Suprapubic skin (tissue), 4 donors: Measurements from ENCODE around the gene SYNPO2L. TPM values are rescaled to one million over a fixed set of nuclear protein-coding genes. Genes with fewer than 3 reads are reported as not detected.
"Not testable (repeated sequence)": the region's sequence is repeated elsewhere in the genome, so short reads cannot be mapped to it uniquely, and the experiment has no call there.

ENCODE experiments used
- DNase-seq, 2 donors: peaks; one replicate each; pipeline ENCODE4 v3.0.0-alpha.2; 2019; ENCODE audit warnings: low spot score in 2 of 2
- H3K27ac ChIP-seq: fragments of 200-600 bp; sonication (generic); one replicate; pipeline ENCODE4 v1.5.1; 2019
- H3K27me3 ChIP-seq: fragments of 200-600 bp; sonication (generic); one replicate; pipeline ENCODE4 v1.5.1; 2019
- H3K36me3 ChIP-seq: fragments of 200-600 bp; sonication (generic); one replicate; pipeline ENCODE4 v1.5.1; 2019
- H3K4me1 ChIP-seq: fragments of 200-600 bp; sonication (generic); one replicate; pipeline ENCODE4 v1.5.1; 2019
- H3K4me3 ChIP-seq: fragments of 200-600 bp; sonication (generic); one replicate; pipeline ENCODE4 v1.5.1; 2019; ENCODE audit warnings: mild to moderate bottlenecking
- H3K9me3 ChIP-seq: fragments of 200-600 bp; sonication (generic); one replicate; pipeline ENCODE4 v1.5.1; 2019
- EP300 ChIP-seq: sonication (generic); formaldehyde crosslinking; IDR thresholded peaks from one replicate; pipeline ENCODE4 v1.6.1; 2017; ENCODE audit warnings: antibody characterized with exemption
- POLR2A ChIP-seq, 2 donors: fragments of 450-650 bp; IDR thresholded peaks; one replicate each; pipeline ENCODE4 v1.6.1; 2017; ENCODE audit warnings: antibody characterized with exemption in 2 of 2, mild to moderate bottlenecking in 2 of 2, moderate library complexity in 2 of 2
- POLR2AphosphoS5 ChIP-seq, 3 donors: sonication (generic); formaldehyde crosslinking; IDR thresholded peaks; one replicate each; pipeline ENCODE4 v1.6.1; 2017; ENCODE audit warnings: antibody characterized with exemption in 3 of 3
- WGBS: methylation state at CpG from one replicate; pipeline ENCODE4 v1.1.5; 2018; 5-methylcytosine and 5-hydroxymethylcytosine counted together
- total RNA-seq, 4 donors: library from RNA; depleted of rRNA; stranded (reverse); fragments of >200 nt; gene quantifications; one replicate each; pipeline ENCODE4 v1.1.0, GENCODE V29; 2016
- TF ChIP-seq, protein P1 (sequence below), 2 donors: fragments of 200-600 bp in 1 of 2; fragments of 450-650 bp in 1 of 2; sonication (generic) in 1 of 2; IDR thresholded peaks; one replicate each; pipeline ENCODE4 v1.5.1; 2016 to 2019; ENCODE audit warnings: antibody characterized with exemption in 2 of 2, mild to moderate bottlenecking in 1 of 2, moderate library complexity in 1 of 2

The SYNPO2L gene, protein sequence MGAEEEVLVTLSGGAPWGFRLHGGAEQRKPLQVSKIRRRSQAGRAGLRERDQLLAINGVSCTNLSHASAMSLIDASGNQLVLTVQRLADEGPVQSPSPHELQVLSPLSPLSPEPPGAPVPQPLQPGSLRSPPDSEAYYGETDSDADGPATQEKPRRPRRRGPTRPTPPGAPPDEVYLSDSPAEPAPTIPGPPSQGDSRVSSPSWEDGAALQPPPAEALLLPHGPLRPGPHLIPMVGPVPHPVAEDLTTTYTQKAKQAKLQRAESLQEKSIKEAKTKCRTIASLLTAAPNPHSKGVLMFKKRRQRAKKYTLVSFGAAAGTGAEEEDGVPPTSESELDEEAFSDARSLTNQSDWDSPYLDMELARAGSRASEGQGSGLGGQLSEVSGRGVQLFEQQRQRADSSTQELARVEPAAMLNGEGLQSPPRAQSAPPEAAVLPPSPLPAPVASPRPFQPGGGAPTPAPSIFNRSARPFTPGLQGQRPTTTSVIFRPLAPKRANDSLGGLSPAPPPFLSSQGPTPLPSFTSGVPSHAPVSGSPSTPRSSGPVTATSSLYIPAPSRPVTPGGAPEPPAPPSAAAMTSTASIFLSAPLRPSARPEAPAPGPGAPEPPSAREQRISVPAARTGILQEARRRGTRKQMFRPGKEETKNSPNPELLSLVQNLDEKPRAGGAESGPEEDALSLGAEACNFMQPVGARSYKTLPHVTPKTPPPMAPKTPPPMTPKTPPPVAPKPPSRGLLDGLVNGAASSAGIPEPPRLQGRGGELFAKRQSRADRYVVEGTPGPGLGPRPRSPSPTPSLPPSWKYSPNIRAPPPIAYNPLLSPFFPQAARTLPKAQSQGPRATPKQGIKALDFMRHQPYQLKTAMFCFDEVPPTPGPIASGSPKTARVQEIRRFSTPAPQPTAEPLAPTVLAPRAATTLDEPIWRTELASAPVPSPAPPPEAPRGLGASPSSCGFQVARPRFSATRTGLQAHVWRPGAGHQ
- total RNA-seq, result not detected

DNA sequence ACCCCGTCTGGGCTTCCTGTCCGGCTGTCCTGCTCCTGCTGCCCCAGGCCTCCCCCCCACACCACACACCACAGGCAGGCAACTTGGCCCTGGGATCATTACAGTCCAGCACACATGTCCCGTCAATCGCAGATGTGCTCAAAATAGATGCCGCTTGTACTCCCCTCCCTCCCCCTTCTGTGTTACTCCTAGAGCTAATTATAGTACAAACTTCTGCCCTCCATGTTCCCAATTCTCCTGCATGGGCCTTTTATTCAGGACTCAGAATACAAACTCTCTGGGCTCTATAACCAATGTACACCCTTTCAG is at the start of gene SYNPO2L:
Gene SYNPO2L (minus strand): TSS at position 40 of the 309 bp plus-strand sequence. CDS start 107 bp downstream, outside the sequence.
- Histone ChIP-seq H3K4me3 (no peak within 1 kb of the TSS), H3K27me3 (no peaks in the 10 kb centered on the region), H3K27ac (no peak within 1 kb of the TSS), H3K9me3 (no peaks in the 10 kb centered on the region), H3K36me3 (no peaks in the 10 kb centered on the region), H3K4me1 (peaks cover 2% of the 10 kb centered on the region)
- DNase-seq, result no peak
- 85% methylated on average over 5 of the region's 5 CpGs for WGBS
- TF ChIP-seq EP300 (no peak), POLR2AphosphoS5 (IDR thresholded peaks at IDR 0.05) (no peak), POLR2A (IDR thresholded peaks at IDR 0.05) (no peak)
- TF ChIP-seq, protein P1, sequence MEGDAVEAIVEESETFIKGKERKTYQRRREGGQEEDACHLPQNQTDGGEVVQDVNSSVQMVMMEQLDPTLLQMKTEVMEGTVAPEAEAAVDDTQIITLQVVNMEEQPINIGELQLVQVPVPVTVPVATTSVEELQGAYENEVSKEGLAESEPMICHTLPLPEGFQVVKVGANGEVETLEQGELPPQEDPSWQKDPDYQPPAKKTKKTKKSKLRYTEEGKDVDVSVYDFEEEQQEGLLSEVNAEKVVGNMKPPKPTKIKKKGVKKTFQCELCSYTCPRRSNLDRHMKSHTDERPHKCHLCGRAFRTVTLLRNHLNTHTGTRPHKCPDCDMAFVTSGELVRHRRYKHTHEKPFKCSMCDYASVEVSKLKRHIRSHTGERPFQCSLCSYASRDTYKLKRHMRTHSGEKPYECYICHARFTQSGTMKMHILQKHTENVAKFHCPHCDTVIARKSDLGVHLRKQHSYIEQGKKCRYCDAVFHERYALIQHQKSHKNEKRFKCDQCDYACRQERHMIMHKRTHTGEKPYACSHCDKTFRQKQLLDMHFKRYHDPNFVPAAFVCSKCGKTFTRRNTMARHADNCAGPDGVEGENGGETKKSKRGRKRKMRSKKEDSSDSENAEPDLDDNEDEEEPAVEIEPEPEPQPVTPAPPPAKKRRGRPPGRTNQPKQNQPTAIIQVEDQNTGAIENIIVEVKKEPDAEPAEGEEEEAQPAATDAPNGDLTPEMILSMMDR (IDR thresholded peaks at IDR 0.05), result no peak

DNA sequence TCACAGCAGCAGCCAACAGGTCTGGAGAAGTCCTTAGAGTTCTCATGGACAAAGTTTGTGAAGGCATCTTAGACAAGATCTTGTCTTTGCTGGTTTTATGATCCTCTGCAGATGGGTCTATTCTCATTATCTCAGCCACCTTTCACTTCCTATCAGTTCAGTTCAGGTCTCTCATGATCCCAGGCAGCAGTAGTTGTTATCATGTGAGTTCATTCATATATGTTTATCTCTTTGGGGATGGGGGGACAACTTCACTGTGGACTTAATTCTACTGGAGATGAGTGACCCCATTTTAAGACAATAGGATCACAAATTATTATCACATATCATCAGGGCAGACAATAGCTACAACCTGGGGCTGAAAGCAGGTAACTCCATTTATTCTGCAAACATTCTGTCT is 48.1 kb upstream of the SYNPO2L start:
- not testable (repeated sequence) for H3K36me3 ChIP-seq, DNase-seq, H3K27me3 ChIP-seq, H3K4me3 ChIP-seq, H3K9me3 ChIP-seq, H3K27ac ChIP-seq, H3K4me1 ChIP-seq

DNA sequence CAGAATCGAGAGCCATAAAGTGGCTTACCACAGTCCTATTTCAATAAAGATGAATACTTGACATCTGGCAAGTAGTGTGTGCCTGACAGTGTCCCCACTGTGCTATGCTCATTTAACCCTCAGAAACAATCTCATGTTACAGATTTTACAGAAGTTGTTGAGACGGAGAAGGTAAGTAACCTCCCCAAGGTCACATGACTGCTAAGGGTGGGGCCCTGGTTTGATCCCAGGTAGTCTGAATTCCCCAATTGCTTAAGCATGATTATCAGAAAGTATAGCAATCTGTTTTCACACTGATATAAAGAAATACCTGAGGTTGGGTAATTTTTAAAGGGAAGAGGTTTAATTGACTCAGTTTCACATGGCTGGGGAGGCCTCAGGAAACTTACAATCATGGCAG is 43.0 kb upstream of the SYNPO2L start:
- H3K27ac ChIP-seq, H3K4me3 ChIP-seq, H3K27me3 ChIP-seq, H3K36me3 ChIP-seq, H3K9me3 ChIP-seq, H3K4me1 ChIP-seq, DNase-seq: not testable (repeated sequence)
- 89% methylated on average over 2 of the region's 2 CpGs for WGBS

DNA sequence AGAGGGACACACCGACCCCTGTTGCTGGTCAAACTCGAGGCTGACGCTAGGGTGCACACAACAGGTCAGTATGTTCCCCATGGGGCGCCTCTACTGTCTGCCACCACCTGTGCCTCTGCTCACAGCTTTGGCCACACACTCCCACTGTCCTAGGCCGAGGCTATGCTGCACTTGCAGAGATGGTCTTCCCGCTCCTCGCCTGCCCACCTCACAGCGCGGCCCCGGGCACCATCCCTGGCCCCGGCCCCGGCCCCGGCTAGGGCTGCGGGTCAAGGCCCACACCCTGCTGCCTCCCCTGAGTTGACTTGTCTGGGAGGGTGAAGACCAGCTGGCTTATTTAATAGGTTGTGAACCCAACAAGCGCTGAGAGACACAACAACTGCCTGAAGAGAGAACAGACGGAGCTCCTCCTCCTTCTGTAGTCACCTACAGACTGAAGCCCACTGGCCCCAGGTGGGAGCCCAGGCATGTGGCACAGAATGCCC is 41.9 kb upstream of the SYNPO2L start, which contains the start of gene AGAP5:
Gene AGAP5 (minus strand): TSS at position 435 of the 485 bp plus-strand sequence. CDS start 354 bp downstream, at position 81.
- WGBS, result 60% methylated on average over 2 of the region's 16 CpGs
- not testable (repeated sequence) for H3K4me1 ChIP-seq, H3K27ac ChIP-seq, H3K9me3 ChIP-seq, H3K4me3 ChIP-seq, H3K36me3 ChIP-seq, DNase-seq, H3K27me3 ChIP-seq

DNA sequence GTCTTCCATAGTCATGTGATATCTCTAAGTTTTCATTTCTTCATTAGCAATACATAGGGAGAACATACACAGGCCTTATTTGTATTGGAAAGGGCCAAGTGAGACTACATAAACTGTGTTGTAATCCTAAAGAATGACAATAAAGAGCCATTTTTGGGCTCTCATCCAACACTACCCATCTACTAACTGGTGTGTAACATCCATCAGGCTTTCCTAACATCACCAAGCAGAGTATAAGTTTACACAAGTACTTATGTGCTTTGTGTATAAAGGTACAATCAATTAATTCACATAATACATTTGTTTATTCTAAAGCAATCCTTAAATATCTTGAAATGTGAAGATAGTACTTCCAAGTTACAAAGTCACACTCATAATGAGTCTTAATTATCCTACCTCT is 39.5 kb upstream of the SYNPO2L start:
- not testable (repeated sequence) for H3K9me3 ChIP-seq, DNase-seq, H3K36me3 ChIP-seq, H3K4me3 ChIP-seq, H3K4me1 ChIP-seq, H3K27ac ChIP-seq, H3K27me3 ChIP-seq

DNA sequence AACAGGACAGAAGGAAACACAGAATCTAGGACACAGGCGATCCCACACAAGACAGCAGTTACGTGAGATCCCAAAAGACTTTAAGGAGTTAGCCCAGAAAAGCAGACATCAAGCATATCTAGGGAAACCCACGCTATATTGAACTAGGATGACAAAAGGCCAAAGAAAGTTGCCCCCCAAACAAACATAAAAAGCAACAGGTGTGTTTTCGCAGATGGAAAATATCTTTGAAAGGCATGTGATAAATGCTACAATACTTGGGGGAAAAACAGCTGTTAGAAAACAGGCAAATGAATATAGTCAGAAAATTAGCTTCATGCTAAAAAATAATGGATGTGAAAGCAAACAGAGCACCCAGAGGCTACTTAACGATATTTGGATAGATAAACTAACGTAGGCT is 34.9 kb upstream of the SYNPO2L start:
- WGBS, result 95% methylated on average over 6 of the region's 6 CpGs
- not testable (repeated sequence) for H3K36me3 ChIP-seq, H3K9me3 ChIP-seq, H3K27ac ChIP-seq, H3K4me1 ChIP-seq, DNase-seq, H3K27me3 ChIP-seq, H3K4me3 ChIP-seq

DNA sequence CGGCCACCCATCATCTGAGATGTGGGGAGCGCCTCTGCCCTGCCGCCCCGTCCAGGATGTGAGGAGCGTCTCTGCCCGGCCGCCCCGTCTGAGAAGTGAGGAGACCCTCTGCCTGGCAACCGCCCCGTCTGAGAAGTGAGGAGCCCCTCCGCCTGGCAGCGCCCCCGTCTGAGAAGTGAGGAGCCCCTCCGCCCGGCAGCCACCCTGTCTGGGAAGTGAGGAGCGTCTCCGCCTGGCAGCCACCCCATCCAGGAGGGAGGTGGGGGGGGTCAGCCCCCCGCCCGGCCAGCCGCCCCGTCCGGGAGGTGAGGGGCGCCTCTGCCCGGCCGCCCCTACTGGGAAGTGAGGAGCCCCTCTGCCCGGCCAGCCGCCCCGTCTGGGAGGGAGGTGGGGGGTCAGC is 33.8 kb upstream of the SYNPO2L start:
- not testable (repeated sequence) for H3K36me3 ChIP-seq, H3K4me1 ChIP-seq, H3K9me3 ChIP-seq, H3K4me3 ChIP-seq, DNase-seq, H3K27ac ChIP-seq, H3K27me3 ChIP-seq
- 100% methylated on average over 2 of the region's 28 CpGs for WGBS

DNA sequence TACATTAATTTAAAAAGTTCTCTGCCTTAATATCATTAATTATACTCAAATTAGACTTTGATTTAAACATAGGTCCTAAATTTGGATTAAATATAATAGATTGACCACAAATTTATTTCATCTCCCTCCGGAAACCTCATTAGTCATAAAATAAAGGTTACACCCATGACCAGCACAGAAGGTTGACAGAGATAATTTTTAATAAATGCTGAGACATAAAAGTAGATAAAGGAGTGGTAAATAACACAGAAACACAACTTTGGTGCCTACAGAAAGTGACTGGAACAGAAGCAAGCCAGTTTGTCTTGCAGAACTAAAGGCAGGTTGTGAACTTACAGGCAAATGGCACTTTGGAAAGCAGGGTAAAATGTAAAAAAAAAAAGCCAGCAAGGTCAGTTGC is 31.8 kb upstream of the SYNPO2L start:
- H3K4me3 ChIP-seq, H3K9me3 ChIP-seq, H3K27ac ChIP-seq, H3K36me3 ChIP-seq, DNase-seq, H3K27me3 ChIP-seq, H3K4me1 ChIP-seq: not testable (repeated sequence)
- 84% methylated on average over 1 of the region's 1 CpG for WGBS

DNA sequence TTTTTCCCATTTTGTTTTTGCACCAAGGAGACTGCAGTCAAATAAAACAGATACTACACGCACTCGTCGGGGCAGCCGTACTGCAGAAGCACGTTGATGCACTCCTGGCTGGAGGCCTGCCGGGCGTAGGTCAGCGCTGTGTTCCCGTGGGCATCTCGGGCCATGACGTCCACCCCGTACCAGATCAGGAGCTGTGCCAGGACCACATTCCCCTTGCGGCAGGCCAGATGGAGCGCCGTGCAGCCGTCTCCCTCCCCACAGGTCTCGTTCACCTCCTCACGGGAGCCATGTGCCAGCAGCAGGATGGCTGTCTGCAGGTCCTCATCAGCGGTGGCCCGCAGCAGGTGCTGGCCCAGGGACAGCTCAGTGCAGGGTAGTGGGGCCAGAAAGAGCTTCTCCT is 18.7 kb upstream of the SYNPO2L start:
- H3K4me1 ChIP-seq, DNase-seq, H3K27ac ChIP-seq, H3K4me3 ChIP-seq, H3K27me3 ChIP-seq, H3K9me3 ChIP-seq, H3K36me3 ChIP-seq: not testable (repeated sequence)
- WGBS, result 85% methylated on average over 4 of the region's 20 CpGs

DNA sequence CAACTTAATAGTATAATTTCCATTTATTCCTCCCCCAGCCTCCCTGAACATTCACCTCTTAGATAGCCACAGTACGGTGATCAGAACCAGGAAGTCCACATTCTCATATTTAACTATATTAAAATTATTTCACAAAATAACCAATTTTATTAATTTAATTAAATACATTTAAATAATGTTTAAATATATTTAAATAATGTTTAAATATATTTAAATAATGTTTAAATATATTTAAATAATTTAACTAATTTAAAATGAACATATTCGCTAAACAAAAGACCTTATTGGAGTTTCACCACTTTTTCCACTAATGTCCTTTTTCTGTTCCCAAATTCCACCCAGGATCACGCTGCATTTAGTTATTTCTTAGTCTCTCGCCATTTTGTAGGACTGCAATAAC is 12.5 kb upstream of the SYNPO2L start:
- WGBS, result 87% methylated on average over 4 of the region's 4 CpGs

DNA sequence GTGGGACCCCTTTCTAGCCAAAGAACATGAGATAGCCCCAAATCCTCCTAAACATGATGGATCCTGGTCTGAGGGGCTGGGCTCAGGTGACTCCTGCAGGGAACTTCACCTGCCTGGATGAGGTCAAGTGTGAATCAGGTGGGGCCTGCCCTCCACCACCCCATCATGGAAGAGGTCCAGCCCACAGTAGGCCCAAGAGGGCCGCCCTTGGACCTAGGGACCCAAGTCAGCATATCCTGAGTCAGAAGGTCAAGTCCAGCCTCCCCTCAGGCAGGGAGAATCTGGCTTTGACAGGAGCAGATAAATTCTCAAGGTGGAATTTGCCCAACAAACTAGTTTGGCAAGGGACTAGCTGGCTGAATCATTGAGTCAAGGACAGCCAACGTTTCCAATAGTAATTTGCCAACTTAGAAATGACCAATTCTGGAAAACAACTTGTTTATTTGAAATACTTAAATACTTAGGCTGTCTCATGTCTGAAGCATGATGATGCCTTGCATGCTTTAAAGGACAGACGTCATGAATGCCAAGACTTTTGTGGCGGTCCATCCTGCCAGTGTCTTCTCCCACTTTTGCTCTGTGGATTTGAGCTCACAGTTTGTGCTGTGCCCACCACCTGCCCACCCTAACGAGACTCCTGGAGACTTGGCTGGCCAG is 10.5 kb upstream of the SYNPO2L start:
- H3K9me3 ChIP-seq, H3K4me3 ChIP-seq, DNase-seq, H3K4me1 ChIP-seq, H3K27ac ChIP-seq, H3K27me3 ChIP-seq, H3K36me3 ChIP-seq: not testable (repeated sequence)
- 23% methylated on average over 2 of the region's 5 CpGs for WGBS

More for the DNA sequence above, 12.5 kb upstream of the SYNPO2L start:
- not testable (repeated sequence) for H3K27ac ChIP-seq, DNase-seq, H3K36me3 ChIP-seq, H3K4me1 ChIP-seq, H3K27me3 ChIP-seq, H3K4me3 ChIP-seq, H3K9me3 ChIP-seq

DNA sequence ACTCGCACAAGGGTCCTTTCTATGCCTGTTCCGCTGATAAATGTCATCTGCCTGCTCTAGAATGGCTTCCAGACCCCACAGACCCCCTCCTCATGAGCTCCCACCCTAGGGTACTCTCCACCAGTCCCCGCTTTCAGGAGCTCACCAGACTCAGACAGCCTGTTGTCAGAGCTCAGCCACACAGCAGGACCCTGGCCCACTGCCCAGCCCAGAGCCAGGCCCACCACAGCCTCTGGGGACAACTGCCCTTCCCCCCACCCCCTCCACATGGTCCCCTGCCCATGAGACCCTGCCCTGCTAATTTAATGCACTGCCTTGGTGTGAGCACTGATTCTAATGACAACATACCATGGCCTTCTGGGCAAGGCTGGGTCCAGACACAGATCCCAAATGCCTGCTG is 9.8 kb upstream of the SYNPO2L start:
- not testable (repeated sequence) for H3K27me3 ChIP-seq, H3K4me3 ChIP-seq, H3K27ac ChIP-seq, H3K36me3 ChIP-seq, H3K4me1 ChIP-seq, H3K9me3 ChIP-seq, DNase-seq
- WGBS, result 93% methylated on average over 2 of the region's 3 CpGs
